ENCODE data around the gene LAG3. TPM values are rescaled to one million over a fixed set of nuclear protein-coding genes. Genes with fewer than 3 reads are reported as not detected.
A peak's percentile ranks its signal among the peaks of the same experiment; 100 is the strongest.

LAG3 gene
- polyA plus RNA-seq, 4 donors: 0.67 to 5.9 (median 1.3) TPM

DNA sequence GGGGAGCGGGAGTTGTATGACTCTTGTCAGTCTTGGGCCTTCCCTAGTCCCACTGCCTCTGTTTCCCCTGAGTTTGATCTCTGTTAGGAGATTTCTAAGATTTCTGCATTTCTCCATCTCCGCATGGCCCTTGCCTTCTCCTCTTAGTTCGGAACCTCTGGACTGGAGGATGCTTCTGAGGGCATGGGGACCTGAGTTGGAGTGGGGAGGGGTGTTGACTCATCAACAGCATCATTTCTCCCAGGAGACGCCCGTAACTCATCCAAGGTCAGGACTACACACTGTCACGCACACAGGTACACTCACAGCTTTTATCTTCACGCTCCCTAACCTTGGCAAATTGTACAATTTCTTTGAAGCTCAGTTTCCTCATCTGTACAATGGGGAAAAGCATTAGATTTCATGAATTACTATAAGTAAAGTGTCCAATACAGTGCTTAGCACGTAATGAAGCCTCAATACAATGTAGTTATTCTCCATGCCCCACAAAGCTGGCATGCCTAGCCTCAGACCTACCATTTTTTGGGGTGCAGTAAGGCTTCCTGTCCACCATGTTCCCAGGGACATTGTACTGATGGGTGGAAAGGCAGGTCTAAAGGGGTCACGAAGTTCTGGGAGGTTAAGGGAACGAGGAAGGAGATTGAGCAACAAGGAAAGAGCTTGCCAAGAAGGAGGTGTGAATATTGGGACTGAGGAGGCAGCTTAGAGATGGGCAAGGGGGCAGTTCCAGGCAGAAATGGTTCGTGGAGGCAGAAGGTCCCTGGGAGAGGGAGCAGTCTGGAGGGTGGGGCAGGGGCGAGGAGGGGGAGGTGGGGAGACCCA, 600 bp upstream of the LAG3 start:
- Histone ChIP-seq H3K27me3 (ENCODE audit: control insufficient read depth in 3 of 3, insufficient read depth in 3 of 3, low read length in 3 of 3) (peaks cover 0 to 18% (median 3%) of the 10 kb centered on the region in 3 donors), H3K27ac (ENCODE audit: low read depth in 1 of 3, low read length in 2 of 3) (peak overlapping the region in 1 of 3 donors; percentile 28), H3K9me3 (ENCODE audit: control insufficient read depth in 2 of 2, insufficient read depth in 1 of 2, low read depth in 1 of 2, low read length in 1 of 2) (no peaks in the 10 kb centered on the region), H3K4me1 (ENCODE audit: control insufficient read depth in 3 of 3, insufficient read depth in 2 of 3, low read depth in 1 of 3, low read length in 2 of 3) (peaks cover 0 to 32% (median 5%) of the 10 kb centered on the region in 3 donors), H3K4me3 (ENCODE audit: low read depth in 1 of 3, low read length in 3 of 3) (no peak overlapping the region), H3K36me3 (ENCODE audit: control insufficient read depth in 3 of 3, insufficient read depth in 2 of 3, low read depth in 1 of 3, low read length in 3 of 3) (peaks cover 0 to 45% (median 2%) of the 10 kb centered on the region in 3 donors)
- DNase-seq (no peak), FAIRE-seq (no peak)
- 72 to 77% (median 76%) methylated on average over 11 to 12 of the region's 12 CpGs for WGBS, 3 donors

DNA sequence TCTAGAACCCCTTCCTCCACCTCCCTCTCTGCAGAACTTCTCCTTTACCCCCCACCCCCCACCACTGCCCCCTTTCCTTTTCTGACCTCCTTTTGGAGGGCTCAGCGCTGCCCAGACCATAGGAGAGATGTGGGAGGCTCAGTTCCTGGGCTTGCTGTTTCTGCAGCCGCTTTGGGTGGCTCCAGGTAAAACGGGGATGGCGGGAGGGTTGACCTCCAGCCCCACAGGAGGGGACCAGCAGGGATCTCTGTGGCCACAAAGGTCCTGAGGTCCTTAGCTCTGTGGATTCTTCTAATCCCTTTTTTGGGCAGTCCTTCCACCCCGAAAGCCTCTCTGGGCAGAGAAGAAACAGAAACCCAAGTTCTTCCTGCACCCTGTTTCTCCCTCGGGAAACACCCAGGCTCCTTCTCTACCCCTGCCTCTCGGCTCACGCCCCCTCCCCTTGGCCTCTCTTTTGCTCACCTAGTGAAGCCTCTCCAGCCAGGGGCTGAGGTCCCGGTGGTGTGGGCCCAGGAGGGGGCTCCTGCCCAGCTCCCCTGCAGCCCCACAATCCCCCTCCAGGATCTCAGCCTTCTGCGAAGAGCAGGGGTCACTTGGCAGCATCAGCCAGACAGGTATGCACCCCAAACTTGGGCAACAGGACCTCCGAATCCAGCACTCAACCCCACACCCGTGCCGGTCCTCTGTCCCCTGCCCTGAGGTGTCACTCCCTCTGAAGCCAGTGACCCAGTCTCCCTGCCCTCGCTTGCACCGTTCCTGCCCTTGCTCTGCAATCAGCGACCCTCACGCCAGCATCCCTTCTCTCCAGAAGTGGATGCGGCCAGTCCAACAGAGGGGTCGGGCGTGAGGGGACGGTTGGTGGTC, 638 bp downstream of the LAG3 start:
- WGBS, 3 donors: 58 to 68% (median 62%) methylated on average over 21 of the region's 21 CpGs
- no peaks in the 10 kb centered on the region for H3K9me3 ChIP-seq (ENCODE audit: control insufficient read depth in 2 of 2, insufficient read depth in 1 of 2, low read depth in 1 of 2, low read length in 1 of 2)
- peaks cover 0 to 24% (median 3%) of the 10 kb centered on the region in 3 donors for H3K27me3 ChIP-seq (ENCODE audit: control insufficient read depth in 3 of 3, insufficient read depth in 3 of 3, low read length in 3 of 3)
- peak overlapping the region in 2 of 3 donors; percentile 3 to 17 for H3K27ac ChIP-seq (ENCODE audit: low read depth in 1 of 3, low read length in 2 of 3)
- H3K4me1 ChIP-seq (ENCODE audit: control insufficient read depth in 3 of 3, insufficient read depth in 2 of 3, low read depth in 1 of 3, low read length in 2 of 3): peaks cover 0 to 23% (median 3%) of the 10 kb centered on the region in 3 donors
- H3K36me3 ChIP-seq (ENCODE audit: control insufficient read depth in 3 of 3, insufficient read depth in 2 of 3, low read depth in 1 of 3, low read length in 3 of 3): peaks cover 0 to 48% (median 2%) of the 10 kb centered on the region in 3 donors
- no peak for DNase-seq
- H3K4me3 ChIP-seq (ENCODE audit: low read depth in 1 of 3, low read length in 3 of 3): peak overlapping the region in 1 of 3 donors; percentile 46
- no peak for FAIRE-seq

DNA sequence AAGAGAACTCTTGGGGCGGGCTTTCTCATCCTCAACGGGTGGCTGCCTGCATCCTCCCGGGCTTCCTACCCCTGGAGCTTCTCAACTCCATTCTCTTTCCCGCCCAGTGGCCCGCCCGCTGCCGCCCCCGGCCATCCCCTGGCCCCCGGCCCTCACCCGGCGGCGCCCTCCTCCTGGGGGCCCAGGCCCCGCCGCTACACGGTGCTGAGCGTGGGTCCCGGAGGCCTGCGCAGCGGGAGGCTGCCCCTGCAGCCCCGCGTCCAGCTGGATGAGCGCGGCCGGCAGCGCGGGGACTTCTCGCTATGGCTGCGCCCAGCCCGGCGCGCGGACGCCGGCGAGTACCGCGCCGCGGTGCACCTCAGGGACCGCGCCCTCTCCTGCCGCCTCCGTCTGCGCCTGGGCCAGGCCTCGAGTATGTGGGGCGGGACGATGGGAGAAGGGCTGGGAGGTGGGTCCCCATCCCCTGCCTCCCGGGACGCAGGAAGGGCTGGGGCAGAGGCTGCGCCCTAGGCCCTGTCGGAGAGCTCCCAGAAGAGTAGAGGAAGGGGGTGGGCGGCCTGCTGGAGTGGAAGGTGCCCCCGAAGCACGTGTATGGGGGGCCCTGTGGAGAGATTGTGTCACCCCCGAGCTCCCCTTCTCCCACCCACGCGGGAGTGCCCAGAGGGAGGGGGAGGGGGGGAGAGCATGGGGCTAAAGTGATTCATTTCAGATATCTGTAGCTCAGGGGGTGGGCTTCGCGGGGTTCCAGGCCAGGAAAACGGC, 1.5 kb downstream of the LAG3 start:
- Histone ChIP-seq H3K9me3 (ENCODE audit: control insufficient read depth in 2 of 2, insufficient read depth in 1 of 2, low read depth in 1 of 2, low read length in 1 of 2) (no peaks in the 10 kb centered on the region), H3K4me3 (ENCODE audit: low read depth in 1 of 3, low read length in 3 of 3) (peak overlapping the region in 1 of 3 donors; percentile 46), H3K4me1 (ENCODE audit: control insufficient read depth in 3 of 3, insufficient read depth in 2 of 3, low read depth in 1 of 3, low read length in 2 of 3) (peaks cover 0 to 22% (median 0%) of the 10 kb centered on the region in 3 donors), H3K27ac (ENCODE audit: low read depth in 1 of 3, low read length in 2 of 3) (peak overlapping the region in 2 of 3 donors; percentile 15 to 38), H3K36me3 (ENCODE audit: control insufficient read depth in 3 of 3, insufficient read depth in 2 of 3, low read depth in 1 of 3, low read length in 3 of 3) (peaks cover 0 to 42% (median 2%) of the 10 kb centered on the region in 3 donors), H3K27me3 (ENCODE audit: control insufficient read depth in 3 of 3, insufficient read depth in 3 of 3, low read length in 3 of 3) (peaks cover 0 to 24% (median 3%) of the 10 kb centered on the region in 3 donors)
- WGBS, 3 donors: 16 to 20% (median 18%) methylated on average over 42 to 60 of the region's 60 CpGs
- DNase-seq (peak in 1 of 2 donors; percentile 32), FAIRE-seq (no peak)

DNA sequence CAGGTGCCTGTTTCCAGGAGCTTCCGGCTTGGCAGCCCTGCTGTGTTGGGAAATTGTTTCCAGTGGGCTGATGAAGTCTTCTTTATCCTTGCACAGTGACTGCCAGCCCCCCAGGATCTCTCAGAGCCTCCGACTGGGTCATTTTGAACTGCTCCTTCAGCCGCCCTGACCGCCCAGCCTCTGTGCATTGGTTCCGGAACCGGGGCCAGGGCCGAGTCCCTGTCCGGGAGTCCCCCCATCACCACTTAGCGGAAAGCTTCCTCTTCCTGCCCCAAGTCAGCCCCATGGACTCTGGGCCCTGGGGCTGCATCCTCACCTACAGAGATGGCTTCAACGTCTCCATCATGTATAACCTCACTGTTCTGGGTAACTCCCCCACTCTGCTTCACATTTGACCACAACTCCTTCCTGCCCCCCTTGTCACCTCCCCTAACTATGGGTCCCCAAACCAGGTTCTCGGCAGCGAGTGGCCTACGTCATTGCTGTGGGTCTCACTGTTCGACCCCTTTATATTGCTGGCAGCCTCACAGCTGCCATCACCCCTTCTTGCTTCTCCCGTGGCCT, 2.3 kb downstream of the LAG3 start:
- H3K27ac ChIP-seq (ENCODE audit: low read depth in 1 of 3, low read length in 2 of 3): peak overlapping the region in 2 of 3 donors; percentile 15 to 38
- H3K4me1 ChIP-seq (ENCODE audit: control insufficient read depth in 3 of 3, insufficient read depth in 2 of 3, low read depth in 1 of 3, low read length in 2 of 3): peaks cover 0 to 26% (median 0%) of the 10 kb centered on the region in 3 donors
- H3K4me3 ChIP-seq (ENCODE audit: low read depth in 1 of 3, low read length in 3 of 3): peak overlapping the region in 1 of 3 donors; percentile 46
- peaks cover 0 to 36% (median 2%) of the 10 kb centered on the region in 3 donors for H3K36me3 ChIP-seq (ENCODE audit: control insufficient read depth in 3 of 3, insufficient read depth in 2 of 3, low read depth in 1 of 3, low read length in 3 of 3)
- FAIRE-seq (no peak), DNase-seq (peak in 1 of 2 donors; percentile 54)
- H3K9me3 ChIP-seq (ENCODE audit: control insufficient read depth in 2 of 2, insufficient read depth in 1 of 2, low read depth in 1 of 2, low read length in 1 of 2): no peaks in the 10 kb centered on the region
- peaks cover 0 to 24% (median 3%) of the 10 kb centered on the region in 3 donors for H3K27me3 ChIP-seq (ENCODE audit: control insufficient read depth in 3 of 3, insufficient read depth in 3 of 3, low read length in 3 of 3)
- 72 to 80% (median 76%) methylated on average over 15 of the region's 15 CpGs for WGBS, 3 donors

DNA sequence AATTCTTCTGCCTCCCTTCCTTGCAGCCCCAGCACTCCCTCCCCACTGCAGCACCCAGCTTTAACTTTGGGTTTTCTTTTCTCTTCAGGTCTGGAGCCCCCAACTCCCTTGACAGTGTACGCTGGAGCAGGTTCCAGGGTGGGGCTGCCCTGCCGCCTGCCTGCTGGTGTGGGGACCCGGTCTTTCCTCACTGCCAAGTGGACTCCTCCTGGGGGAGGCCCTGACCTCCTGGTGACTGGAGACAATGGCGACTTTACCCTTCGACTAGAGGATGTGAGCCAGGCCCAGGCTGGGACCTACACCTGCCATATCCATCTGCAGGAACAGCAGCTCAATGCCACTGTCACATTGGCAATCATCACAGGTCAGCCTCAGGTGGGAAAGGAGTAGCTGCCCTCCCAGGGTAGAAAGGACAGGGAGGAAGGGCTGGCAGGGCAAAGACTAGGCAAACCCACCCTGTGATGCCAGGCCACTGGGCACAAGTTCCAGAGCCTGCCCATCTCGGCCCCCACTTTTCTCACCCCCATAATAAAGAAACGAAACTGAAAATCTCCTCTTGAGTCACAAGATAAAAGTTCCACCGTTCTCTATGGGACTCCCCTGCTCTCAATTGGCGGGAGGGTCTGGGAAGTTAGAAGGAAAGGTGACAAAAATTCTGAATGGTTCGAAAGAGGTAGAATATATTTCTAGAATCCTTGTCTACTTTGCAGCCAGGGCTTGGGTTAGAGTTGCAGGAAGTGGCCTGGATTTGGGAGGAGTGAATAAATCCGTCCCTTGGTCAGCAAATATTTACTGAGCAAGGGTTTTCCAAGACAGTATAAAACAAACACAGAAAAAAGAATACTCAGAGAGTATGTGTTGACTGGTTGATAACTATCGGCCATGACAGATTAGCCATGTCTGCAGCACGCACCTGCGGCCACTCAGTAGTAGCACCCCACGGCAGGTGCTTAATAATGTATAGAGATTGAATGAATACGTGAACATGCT, 3.2 kb downstream of the LAG3 start:
- 39 to 62% (median 43%) methylated on average over 16 of the region's 16 CpGs for WGBS, 3 donors
- DNase-seq: no peak
- Histone ChIP-seq H3K36me3 (ENCODE audit: control insufficient read depth in 3 of 3, insufficient read depth in 2 of 3, low read depth in 1 of 3, low read length in 3 of 3) (peaks cover 0 to 27% (median under 1%) of the 10 kb centered on the region in 3 donors), H3K27ac (ENCODE audit: low read depth in 1 of 3, low read length in 2 of 3) (peak overlapping the region in 2 of 3 donors; percentile 12 to 22), H3K9me3 (ENCODE audit: control insufficient read depth in 2 of 2, insufficient read depth in 1 of 2, low read depth in 1 of 2, low read length in 1 of 2) (no peaks in the 10 kb centered on the region), H3K4me1 (ENCODE audit: control insufficient read depth in 3 of 3, insufficient read depth in 2 of 3, low read depth in 1 of 3, low read length in 2 of 3) (peaks cover 0 to 35% (median 0%) of the 10 kb centered on the region in 3 donors), H3K27me3 (ENCODE audit: control insufficient read depth in 3 of 3, insufficient read depth in 3 of 3, low read length in 3 of 3) (peaks cover 0 to 24% (median 3%) of the 10 kb centered on the region in 3 donors), H3K4me3 (ENCODE audit: low read depth in 1 of 3, low read length in 3 of 3) (no peak overlapping the region)
- no peak for FAIRE-seq

- H3K36me3 ChIP-seq (ENCODE audit: control insufficient read depth in 3 of 3, insufficient read depth in 2 of 3, low read depth in 1 of 3, low read length in 3 of 3): peaks cover 0 to 15% (median 0%) of the 10 kb centered on the region in 3 donors
- DNase-seq (no peak), FAIRE-seq (no peak)
- 90 to 98% (median 91%) methylated on average over 5 of the region's 5 CpGs for WGBS, 3 donors
- no peaks in the 10 kb centered on the region for H3K9me3 ChIP-seq (ENCODE audit: control insufficient read depth in 2 of 2, insufficient read depth in 1 of 2, low read depth in 1 of 2, low read length in 1 of 2)
- H3K4me3 ChIP-seq (ENCODE audit: low read depth in 1 of 3, low read length in 3 of 3): no peak overlapping the region
- peaks cover 0 to 40% (median 0%) of the 10 kb centered on the region in 3 donors for H3K4me1 ChIP-seq (ENCODE audit: control insufficient read depth in 3 of 3, insufficient read depth in 2 of 3, low read depth in 1 of 3, low read length in 2 of 3)
- peaks cover 0 to 24% (median 3%) of the 10 kb centered on the region in 3 donors for H3K27me3 ChIP-seq (ENCODE audit: control insufficient read depth in 3 of 3, insufficient read depth in 3 of 3, low read length in 3 of 3)
- H3K27ac ChIP-seq (ENCODE audit: low read depth in 1 of 3, low read length in 2 of 3): no peak overlapping the region
Observed at GRCh38 chr12:6777386-6777785, 5.1 kb downstream of the LAG3 start.

DNA sequence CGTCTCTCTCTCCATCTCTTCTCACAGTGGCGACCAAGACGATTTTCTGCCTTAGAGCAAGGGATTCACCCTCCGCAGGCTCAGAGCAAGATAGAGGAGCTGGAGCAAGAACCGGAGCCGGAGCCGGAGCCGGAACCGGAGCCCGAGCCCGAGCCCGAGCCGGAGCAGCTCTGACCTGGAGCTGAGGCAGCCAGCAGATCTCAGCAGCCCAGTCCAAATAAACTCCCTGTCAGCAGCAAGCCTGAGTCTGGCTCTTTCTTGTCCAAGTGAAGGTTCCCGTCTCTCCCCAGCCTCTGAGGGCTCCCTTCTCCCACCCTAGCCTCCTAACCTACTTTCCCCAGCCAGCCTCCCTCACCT, 5.9 kb downstream of the LAG3 start:
- Histone ChIP-seq H3K36me3 (ENCODE audit: control insufficient read depth in 3 of 3, insufficient read depth in 2 of 3, low read depth in 1 of 3, low read length in 3 of 3) (peaks cover 0 to 15% (median 0%) of the 10 kb centered on the region in 3 donors), H3K27ac (ENCODE audit: low read depth in 1 of 3, low read length in 2 of 3) (peak overlapping the region in 2 of 3 donors; percentile 10 to 50), H3K9me3 (ENCODE audit: control insufficient read depth in 2 of 2, insufficient read depth in 1 of 2, low read depth in 1 of 2, low read length in 1 of 2) (no peaks in the 10 kb centered on the region), H3K27me3 (ENCODE audit: control insufficient read depth in 3 of 3, insufficient read depth in 3 of 3, low read length in 3 of 3) (peaks cover 0 to 17% (median 3%) of the 10 kb centered on the region in 3 donors), H3K4me3 (ENCODE audit: low read depth in 1 of 3, low read length in 3 of 3) (peak overlapping the region in 1 of 3 donors; percentile 29), H3K4me1 (ENCODE audit: control insufficient read depth in 3 of 3, insufficient read depth in 2 of 3, low read depth in 1 of 3, low read length in 2 of 3) (peaks cover 0 to 40% (median 0%) of the 10 kb centered on the region in 3 donors)
- FAIRE-seq: no peak
- no peak for DNase-seq
- WGBS, 3 donors: 27 to 59% (median 33%) methylated on average over 14 of the region's 14 CpGs

Data from small intestine (tissue), 7 donors.